Trophoblast cell (in vitro differentiated cells and primary cell): ENCODE data around the gene B4GALT2.

ENCODE experiments used
- DNase-seq, 2 donors: peaks; one replicate each; pipeline ENCODE4 v3.0.0-alpha.2; 2016
- H2AFZ ChIP-seq: 2 replicates; pipeline ENCODE4 v1.6.1; 2013; ENCODE audit warnings: low read length, moderate library complexity, mild to moderate bottlenecking; ENCODE audit not compliant: insufficient read depth, poor library complexity
- H2AK5ac ChIP-seq: 2 replicates; pipeline ENCODE4 v1.6.1; 2013; ENCODE audit warnings: mild to moderate bottlenecking, low read length
- H2BK120ac ChIP-seq: 2 replicates; pipeline ENCODE4 v1.6.1; 2013; ENCODE audit warnings: low read length, mild to moderate bottlenecking, moderate library complexity; ENCODE audit not compliant: insufficient read depth, poor library complexity
- H2BK12ac ChIP-seq: 2 replicates; pipeline ENCODE4 v1.6.1; 2013; ENCODE audit warnings: mild to moderate bottlenecking, low read length, moderate library complexity
- H2BK5ac ChIP-seq: 2 replicates; pipeline ENCODE4 v1.6.1; 2013; ENCODE audit warnings: low read length, low read depth, moderate library complexity, mild to moderate bottlenecking; ENCODE audit not compliant: poor library complexity
- H3K14ac ChIP-seq: 2 replicates; pipeline ENCODE4 v1.6.1; 2013; ENCODE audit warnings: mild to moderate bottlenecking, low read length
- H3K18ac ChIP-seq: 2 replicates; pipeline ENCODE4 v1.6.1; 2013; ENCODE audit warnings: mild to moderate bottlenecking, low read length
- H3K23ac ChIP-seq: 2 replicates; pipeline ENCODE4 v1.6.1; 2013; ENCODE audit warnings: low read length
- H3K27ac ChIP-seq: 2 replicates; pipeline ENCODE4 v1.5.1; 2013; ENCODE audit warnings: low read depth, mild to moderate bottlenecking, inconsistent platforms, low read length, moderate library complexity
- H3K27me3 ChIP-seq: 2 replicates; pipeline ENCODE4 v1.6.1; 2013; ENCODE audit warnings: inconsistent platforms, mild to moderate bottlenecking, low read length, moderate library complexity; ENCODE audit not compliant: insufficient read depth
- H3K36me3 ChIP-seq, 2 experiments: 1 replicate in 1 of 2; 2 replicates in 1 of 2; pipeline ENCODE4 v1.6.1; 2013; ENCODE audit warnings: low read length in 2 of 2, mild to moderate bottlenecking in 2 of 2, moderate library complexity in 1 of 2; ENCODE audit not compliant: insufficient read depth in 2 of 2, control insufficient read depth in 1 of 2
- H3K4ac ChIP-seq: 2 replicates; pipeline ENCODE4 v1.6.1; 2013; ENCODE audit warnings: low read depth, mild to moderate bottlenecking, low read length, moderate library complexity
- H3K4me1 ChIP-seq, 2 experiments: 1 replicate in 1 of 2; 2 replicates in 1 of 2; pipeline ENCODE4 v1.6.1; 2013; ENCODE audit warnings: low read length in 2 of 2, mild to moderate bottlenecking in 2 of 2, moderate library complexity in 1 of 2; ENCODE audit not compliant: insufficient read depth in 2 of 2, control insufficient read depth in 1 of 2
- H3K4me2 ChIP-seq: 2 replicates; pipeline ENCODE4 v1.6.1; 2013; ENCODE audit warnings: inconsistent platforms, mild to moderate bottlenecking, low read length, moderate library complexity
- H3K4me3 ChIP-seq: 2 replicates; pipeline ENCODE4 v1.5.1; 2013; ENCODE audit warnings: mild to moderate bottlenecking, low read depth, low read length, inconsistent platforms
- H3K79me1 ChIP-seq: one replicate; pipeline ENCODE4 v1.6.1; 2013; ENCODE audit warnings: low read length
- H3K79me2 ChIP-seq: 2 replicates; pipeline ENCODE4 v1.6.1; 2013; ENCODE audit warnings: low read length, mild to moderate bottlenecking; ENCODE audit not compliant: control insufficient read depth, insufficient read depth, poor library complexity
- H3K9ac ChIP-seq: 2 replicates; pipeline ENCODE4 v1.6.1; 2013; ENCODE audit warnings: mild to moderate bottlenecking, low read length
- H3K9me3 ChIP-seq: 2 replicates; pipeline ENCODE4 v1.6.1; 2013; ENCODE audit warnings: low read depth, mild to moderate bottlenecking, control low read depth, inconsistent platforms, low read length; ENCODE audit not compliant: insufficient read depth
- H4K12ac ChIP-seq: 2 replicates; pipeline ENCODE4 v1.6.1; 2013; ENCODE audit warnings: low read depth, mild to moderate bottlenecking, low read length, moderate library complexity
- H4K8ac ChIP-seq: 2 replicates; pipeline ENCODE4 v1.6.1; 2013; ENCODE audit warnings: low read depth, mild to moderate bottlenecking, low read length, moderate library complexity
- H4K91ac ChIP-seq: one replicate; pipeline ENCODE4 v1.6.1; 2013; ENCODE audit warnings: low read depth, mild to moderate bottlenecking, low read length, moderate library complexity
- WGBS: extraction: QIAGEN DNeasy Blood & Tissue Kit; methylation state at CpG from one replicate; pipeline ENCODE4 v1.1.7; 2013; ENCODE audit warnings: missing lambda C conversion rate; ENCODE audit not compliant: insufficient read length, insufficient coverage; ENCODE audit errors: extremely low coverage; 5-methylcytosine and 5-hydroxymethylcytosine counted together

B4GALT2 gene

DNA sequence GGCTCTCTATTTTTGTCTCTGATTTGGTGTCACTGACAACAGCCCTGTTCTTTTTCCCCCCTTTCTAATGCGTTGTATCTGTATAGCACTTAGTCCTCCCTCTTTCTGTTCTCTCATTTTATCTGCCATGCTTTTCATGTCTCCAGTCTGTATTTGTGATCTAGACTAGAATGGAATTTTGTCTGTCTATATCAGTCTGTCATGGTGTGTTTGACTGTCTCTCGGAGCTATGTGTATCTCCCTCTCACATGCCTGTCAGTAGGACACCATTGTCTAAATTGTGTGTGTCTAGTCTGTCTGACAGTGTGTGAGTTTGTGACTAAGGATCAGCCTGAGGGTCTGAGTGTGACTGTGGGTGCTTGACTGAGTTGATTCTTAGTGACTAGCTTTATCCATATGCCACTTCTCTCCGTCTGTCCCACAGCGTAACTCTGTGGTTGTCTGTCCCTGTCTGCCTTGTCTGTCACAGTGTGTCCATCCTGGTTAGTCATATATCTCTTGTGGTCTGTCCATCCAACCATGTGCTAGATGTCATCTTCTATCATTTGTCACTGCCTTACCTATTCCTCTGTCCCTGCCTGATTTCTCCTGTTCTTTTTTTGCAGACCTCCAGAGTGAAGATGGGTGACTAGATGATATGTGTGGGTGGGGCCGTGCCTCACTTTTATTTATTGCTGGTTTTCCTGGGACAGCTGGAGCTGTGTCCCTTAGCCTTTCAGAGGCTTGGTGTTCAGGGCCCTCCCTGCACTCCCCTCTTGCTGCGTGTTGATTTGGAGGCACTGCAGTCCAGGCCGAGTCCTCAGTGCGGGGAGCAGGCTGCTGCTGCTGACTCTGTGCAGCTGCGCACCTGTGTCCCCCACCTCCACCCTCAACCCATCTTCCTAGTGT, 1.4 kb upstream of the B4GALT2 start:
- no peak overlapping the region for H2BK120ac ChIP-seq
- DNase-seq = no peak
- H2AFZ ChIP-seq = no peak overlapping the region
- H2BK12ac ChIP-seq = no peak overlapping the region
- no peak overlapping the region for H3K4me3 ChIP-seq
- H3K79me2 ChIP-seq = peaks cover 18% of the 10 kb centered on the region
- no peak overlapping the region for H2AK5ac ChIP-seq
- WGBS = no CpG with 5 or more reads among the region's 9 CpGs
- peaks cover 34% of the 10 kb centered on the region in 2 experiments for H3K36me3 ChIP-seq
- H4K8ac ChIP-seq = no peak overlapping the region
- no peak overlapping the region for H3K23ac ChIP-seq
- H4K91ac ChIP-seq = no peak overlapping the region
- no peak overlapping the region for H4K12ac ChIP-seq
- H3K18ac ChIP-seq = no peak overlapping the region
- H3K79me1 ChIP-seq = peaks cover 17% of the 10 kb centered on the region
- H3K27ac ChIP-seq = no peak overlapping the region
- peaks cover 16 to 22% of the 10 kb centered on the region in 2 experiments for H3K4me1 ChIP-seq
- no peaks in the 10 kb centered on the region for H3K27me3 ChIP-seq
- no peak overlapping the region for H3K14ac ChIP-seq
- peak overlapping the region; percentile 22 for H3K9ac ChIP-seq
- no peaks in the 10 kb centered on the region for H3K9me3 ChIP-seq
- no peak overlapping the region for H2BK5ac ChIP-seq
- H3K4me2 ChIP-seq = no peak overlapping the region
- no peak overlapping the region for H3K4ac ChIP-seq

DNA sequence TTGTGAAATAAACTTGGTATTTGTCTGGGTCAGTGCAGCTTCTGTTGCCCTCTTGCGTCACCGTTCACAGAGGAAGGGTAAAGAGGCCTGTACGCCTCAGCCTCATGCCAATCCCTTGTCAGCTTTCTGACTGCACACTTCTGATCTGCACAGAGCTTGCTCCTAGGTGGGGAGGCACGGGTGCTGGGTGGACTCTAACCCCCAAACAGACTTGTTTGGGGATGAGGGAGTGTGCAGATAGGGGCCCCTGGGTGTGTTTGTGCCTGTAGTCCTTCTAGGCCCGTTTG, 803 bp upstream of the B4GALT2 start:
- no peak overlapping the region for H3K18ac ChIP-seq
- H3K27ac ChIP-seq = no peak overlapping the region
- no peak overlapping the region for H3K23ac ChIP-seq
- H3K9me3 ChIP-seq = no peaks in the 10 kb centered on the region
- no peak overlapping the region for H2BK5ac ChIP-seq
- H4K91ac ChIP-seq = no peak overlapping the region
- H3K36me3 ChIP-seq = peaks cover 37 to 38% of the 10 kb centered on the region in 2 experiments
- H2AFZ ChIP-seq = no peak overlapping the region
- no peak overlapping the region for H3K4me3 ChIP-seq
- no peaks in the 10 kb centered on the region for H3K27me3 ChIP-seq
- H3K79me1 ChIP-seq = peaks cover 17% of the 10 kb centered on the region
- no peak overlapping the region for H3K9ac ChIP-seq
- no peak overlapping the region for H4K12ac ChIP-seq
- no peak for DNase-seq
- H3K4me2 ChIP-seq = peak overlapping the region; percentile 82
- no peak overlapping the region for H2BK12ac ChIP-seq
- H2BK120ac ChIP-seq = no peak overlapping the region
- H2AK5ac ChIP-seq = no peak overlapping the region
- no peak overlapping the region for H4K8ac ChIP-seq
- H3K4me1 ChIP-seq = peaks cover 16 to 22% of the 10 kb centered on the region in 2 experiments
- H3K14ac ChIP-seq = no peak overlapping the region
- peaks cover 18% of the 10 kb centered on the region for H3K79me2 ChIP-seq
- WGBS = no CpG with 5 or more reads among the region's 5 CpGs
- no peak overlapping the region for H3K4ac ChIP-seq

DNA sequence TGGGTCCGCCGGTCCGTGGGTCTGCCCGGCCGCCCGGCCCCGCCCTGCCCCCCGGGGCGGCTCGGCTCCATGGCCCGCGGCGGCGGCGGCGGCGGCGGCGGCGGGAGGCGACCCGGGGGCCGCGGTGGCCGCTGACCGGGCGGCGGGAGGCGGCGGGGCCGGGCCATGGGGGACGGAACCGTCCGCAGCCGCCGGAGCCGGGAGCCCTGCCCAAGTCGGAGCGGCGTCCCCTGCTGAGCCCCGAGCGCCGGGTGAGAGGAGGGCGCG, 184 bp downstream of the B4GALT2 start:
- peaks cover 13 to 22% of the 10 kb centered on the region in 2 experiments for H3K4me1 ChIP-seq
- peak overlapping the region; percentile 72 for H3K14ac ChIP-seq
- H3K9me3 ChIP-seq = no peaks in the 10 kb centered on the region
- peaks cover 18% of the 10 kb centered on the region for H3K79me2 ChIP-seq
- H3K9ac ChIP-seq = peak overlapping the region; percentile 47
- no CpG with 5 or more reads among the region's 45 CpGs for WGBS
- no peak overlapping the region for H3K23ac ChIP-seq
- H2AFZ ChIP-seq = peak overlapping the region; percentile 47
- H4K8ac ChIP-seq = peak overlapping the region; percentile 79
- peaks cover 17% of the 10 kb centered on the region for H3K79me1 ChIP-seq
- peak overlapping the region; percentile 41 for H3K4ac ChIP-seq
- no peak overlapping the region for H2BK5ac ChIP-seq
- H3K4me2 ChIP-seq = peak overlapping the region; percentile 73
- peak overlapping the region; percentile 84 for H4K91ac ChIP-seq
- H2AK5ac ChIP-seq = no peak overlapping the region
- peak overlapping the region; percentile 36 for H3K27ac ChIP-seq
- peak overlapping the region; percentile 76 for H3K4me3 ChIP-seq
- no peaks in the 10 kb centered on the region for H3K27me3 ChIP-seq
- DNase-seq = no peak
- no peak overlapping the region for H2BK12ac ChIP-seq
- peak overlapping the region; percentile 65 for H2BK120ac ChIP-seq
- peak overlapping the region; percentile 71 for H3K18ac ChIP-seq
- no peak overlapping the region for H4K12ac ChIP-seq
- H3K36me3 ChIP-seq = peaks cover 39 to 41% of the 10 kb centered on the region in 2 experiments

DNA sequence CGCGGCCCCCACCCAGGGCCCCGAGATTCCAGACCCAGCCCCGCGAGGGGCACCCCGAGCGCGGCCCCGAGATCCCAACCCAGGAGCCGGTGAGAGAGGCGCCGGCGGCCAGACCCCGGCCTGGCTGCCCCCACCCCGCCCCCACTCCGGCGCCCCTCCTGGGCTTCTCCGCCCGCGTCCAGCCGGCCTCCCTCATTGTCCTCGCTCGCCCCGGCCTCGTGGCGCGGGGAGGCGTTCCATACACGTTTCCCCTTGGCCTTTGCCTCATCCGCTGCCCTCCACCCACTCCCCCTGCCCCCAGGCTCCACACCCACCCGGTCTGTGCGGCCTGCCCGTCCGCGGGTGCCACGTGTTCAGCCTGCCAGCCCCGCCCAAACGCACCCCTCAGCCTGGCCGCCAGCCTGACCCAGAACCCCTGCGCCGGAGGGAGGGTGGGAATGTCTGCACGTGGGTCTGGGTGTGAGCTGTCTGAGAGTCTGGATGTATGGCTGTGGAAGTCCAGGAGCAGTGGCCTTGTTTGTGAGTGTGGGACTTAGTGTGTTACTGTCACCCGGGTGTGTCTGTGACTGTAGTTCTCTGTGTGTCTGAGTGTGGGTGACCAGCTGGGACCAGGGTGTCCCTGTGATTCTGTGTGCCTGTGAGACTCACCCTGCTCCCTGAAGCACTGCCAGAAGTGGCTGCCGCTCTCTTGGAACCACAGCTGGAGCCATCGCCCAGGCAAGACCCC, 681 bp downstream of the B4GALT2 start:
- DNase-seq = peak in 1 of 2 donors; percentile 27
- Histone ChIP-seq H4K91ac (peak overlapping the region; percentile 84), H2BK5ac (no peak overlapping the region), H3K27ac (peak overlapping the region; percentile 36), H3K14ac (peak overlapping the region; percentile 72), H3K18ac (peak overlapping the region; percentile 75), H3K79me1 (peaks cover 13% of the 10 kb centered on the region), H3K27me3 (no peaks in the 10 kb centered on the region), H4K8ac (peak overlapping the region; percentile 79), H3K36me3 (peaks cover 44 to 46% of the 10 kb centered on the region in 2 experiments), H3K9ac (peak overlapping the region; percentile 47), H3K4me1 (peaks cover 13 to 22% of the 10 kb centered on the region in 2 experiments), H2BK120ac (peak overlapping the region; percentile 65), H3K79me2 (peaks cover 16% of the 10 kb centered on the region), H3K4me3 (peak overlapping the region; percentile 76), H3K4me2 (peak overlapping the region; percentile 73), H4K12ac (peak overlapping the region; percentile 56), H2AFZ (peak overlapping the region; percentile 47), H3K9me3 (no peaks in the 10 kb centered on the region), H3K4ac (peak overlapping the region; percentile 41), H2BK12ac (no peak overlapping the region), H3K23ac (no peak overlapping the region), H2AK5ac (peak overlapping the region; percentile 71)
- no CpG with 5 or more reads among the region's 45 CpGs for WGBS
